Testis (tissue), 2 donors: Measurements from ENCODE around the gene CBFB.
A peak's percentile ranks its signal among the peaks of the same experiment; 100 is the strongest.

ENCODE experiments used
- POLR2A ChIP-seq: fragments of 450-650 bp; IDR thresholded peaks from one replicate; pipeline ENCODE4 v1.6.1; 2017; ENCODE audit warnings: antibody characterized with exemption, mild to moderate bottlenecking, moderate library complexity
- TF ChIP-seq, protein P1 (sequence below), 3 experiments: fragments of 450-650 bp in 2 of 3; fragments of 200-600 bp in 1 of 3; sonication (generic) in 1 of 3; IDR thresholded peaks; one replicate each; pipeline ENCODE4 v1.5.1; 2016 to 2019; ENCODE audit warnings: antibody characterized with exemption in 3 of 3, mild to moderate bottlenecking in 2 of 3, moderate library complexity in 1 of 3

DNA sequence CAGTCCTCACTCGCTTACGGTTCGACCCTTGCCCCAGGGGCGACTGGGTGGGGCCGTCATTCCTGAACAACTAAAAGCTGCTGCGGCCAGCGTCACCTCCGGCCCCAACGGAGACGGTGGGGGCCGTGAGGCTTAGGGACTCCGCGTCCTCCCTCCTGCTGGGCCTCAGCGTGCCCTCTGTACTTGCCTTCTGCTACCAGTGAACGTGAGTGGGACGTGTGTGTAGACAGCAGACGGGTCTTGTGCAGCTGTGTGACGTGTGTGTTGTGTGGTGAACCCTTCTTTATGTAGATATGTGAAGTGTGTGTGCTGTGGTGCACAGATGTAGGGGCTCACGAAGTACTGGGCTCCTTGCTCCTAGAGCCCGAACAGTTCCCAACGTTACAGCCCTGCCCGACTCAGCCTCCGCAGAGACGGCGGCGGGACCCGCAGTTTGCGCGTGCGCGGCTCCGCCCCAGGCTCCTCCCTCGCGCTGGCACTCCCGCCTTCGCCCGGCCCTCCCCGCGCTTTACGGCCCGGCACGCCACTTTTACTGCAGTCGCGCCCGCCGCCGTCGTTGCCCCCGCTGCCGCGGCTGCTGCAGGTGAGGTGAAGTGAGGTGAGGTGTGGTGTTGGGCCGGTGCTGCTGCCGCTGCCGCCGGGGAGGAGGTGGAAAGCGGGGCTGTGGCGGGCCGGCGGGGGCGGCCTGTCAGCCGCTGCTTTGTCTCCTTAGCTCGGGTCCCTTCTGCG is 80.6 kb downstream of the CBFB start, which contains the start of gene PHAF1:
- TF ChIP-seq, protein P1, sequence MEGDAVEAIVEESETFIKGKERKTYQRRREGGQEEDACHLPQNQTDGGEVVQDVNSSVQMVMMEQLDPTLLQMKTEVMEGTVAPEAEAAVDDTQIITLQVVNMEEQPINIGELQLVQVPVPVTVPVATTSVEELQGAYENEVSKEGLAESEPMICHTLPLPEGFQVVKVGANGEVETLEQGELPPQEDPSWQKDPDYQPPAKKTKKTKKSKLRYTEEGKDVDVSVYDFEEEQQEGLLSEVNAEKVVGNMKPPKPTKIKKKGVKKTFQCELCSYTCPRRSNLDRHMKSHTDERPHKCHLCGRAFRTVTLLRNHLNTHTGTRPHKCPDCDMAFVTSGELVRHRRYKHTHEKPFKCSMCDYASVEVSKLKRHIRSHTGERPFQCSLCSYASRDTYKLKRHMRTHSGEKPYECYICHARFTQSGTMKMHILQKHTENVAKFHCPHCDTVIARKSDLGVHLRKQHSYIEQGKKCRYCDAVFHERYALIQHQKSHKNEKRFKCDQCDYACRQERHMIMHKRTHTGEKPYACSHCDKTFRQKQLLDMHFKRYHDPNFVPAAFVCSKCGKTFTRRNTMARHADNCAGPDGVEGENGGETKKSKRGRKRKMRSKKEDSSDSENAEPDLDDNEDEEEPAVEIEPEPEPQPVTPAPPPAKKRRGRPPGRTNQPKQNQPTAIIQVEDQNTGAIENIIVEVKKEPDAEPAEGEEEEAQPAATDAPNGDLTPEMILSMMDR (IDR thresholded peaks at IDR 0.05), result no peak
- peak; percentile 20 for TF ChIP-seq POLR2A
